ENCODE measurements around the gene PDE9A.

PDE9A gene

GRCh38 chr21:42688226-42688840, 34.9 kb downstream of the PDE9A start:
- DNase-seq (ENCODE audit: low spot score) = no peak

GRCh38 chr21:42688841-42689371, 35.5 kb downstream of the PDE9A start:
- no peak for DNase-seq (ENCODE audit: low spot score)

DNA sequence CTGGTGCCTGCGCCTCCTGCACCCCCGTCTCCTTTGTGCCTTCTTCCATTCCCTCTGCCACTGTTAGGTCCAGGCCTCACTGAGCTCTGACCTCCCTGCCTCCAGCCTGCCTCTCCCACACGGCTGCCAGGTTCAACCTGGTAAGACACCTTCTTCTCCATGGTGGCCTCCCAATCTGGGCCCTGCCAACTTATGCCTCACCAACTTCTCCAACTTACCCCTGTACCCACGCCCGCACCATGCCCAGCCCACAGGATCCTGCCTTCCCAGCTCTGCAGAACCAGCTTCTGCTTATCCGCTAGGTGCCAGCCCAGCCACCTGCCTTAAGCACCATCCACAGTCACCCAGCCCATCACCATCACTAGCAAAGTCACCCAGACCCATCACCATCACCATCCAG, 37.2 kb downstream of the PDE9A start:
- DNase-seq (ENCODE audit: low spot score) = no peak

DNA sequence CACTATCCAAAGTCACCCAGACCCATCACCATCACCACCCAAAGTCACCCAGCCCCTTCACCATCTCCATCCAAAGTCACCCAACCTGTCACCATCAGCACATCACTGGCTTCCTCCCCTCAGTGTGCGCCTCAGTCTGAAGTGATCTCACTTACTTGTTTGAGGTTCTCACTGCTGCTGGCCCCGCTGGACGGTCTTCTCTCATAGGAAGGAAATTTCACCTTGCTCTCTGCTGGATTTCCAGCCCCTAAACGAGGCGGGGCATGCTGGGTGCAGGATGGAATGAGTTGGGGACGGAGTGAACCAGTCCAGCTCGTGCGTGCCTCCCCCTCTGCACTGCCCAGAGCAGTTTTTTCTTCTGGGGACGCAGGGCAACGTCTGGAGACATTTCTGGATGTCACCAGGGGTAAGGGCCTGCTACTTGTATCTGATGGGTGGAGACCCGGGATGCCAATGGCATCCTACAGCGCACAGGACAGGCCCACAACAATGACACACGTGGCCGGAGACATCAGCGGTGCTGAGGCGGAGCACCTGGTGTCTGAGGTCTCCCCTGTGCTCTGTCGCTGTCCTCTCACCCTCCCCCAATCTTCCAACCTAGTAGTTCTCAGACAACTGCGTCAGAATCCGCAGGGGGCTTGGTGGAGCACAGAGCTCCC, 38.6 kb downstream of the PDE9A start:
- no peak for DNase-seq (ENCODE audit: low spot score)

DNA sequence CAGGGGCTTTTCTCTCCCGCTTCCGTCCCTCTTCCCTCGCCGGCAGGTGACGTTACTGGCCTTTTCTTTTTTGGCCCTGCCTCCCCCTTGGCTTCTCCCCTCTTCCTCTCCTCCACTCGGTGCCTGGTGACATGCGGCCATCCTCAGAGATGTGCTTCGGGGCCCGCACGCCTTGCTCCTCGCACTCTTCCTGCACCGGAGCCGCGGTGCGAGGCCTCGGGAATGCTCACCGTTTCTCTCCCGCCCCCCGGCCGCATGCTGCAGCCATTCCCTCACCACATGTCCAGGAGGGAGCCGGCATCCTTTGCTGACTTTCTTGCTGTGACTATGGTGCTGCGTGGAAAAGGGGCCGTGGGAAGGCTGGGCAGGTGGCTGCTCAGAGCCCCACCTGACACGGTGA, 39.3 kb downstream of the PDE9A start:
- DNase-seq (ENCODE audit: low spot score) = no peak

DNA sequence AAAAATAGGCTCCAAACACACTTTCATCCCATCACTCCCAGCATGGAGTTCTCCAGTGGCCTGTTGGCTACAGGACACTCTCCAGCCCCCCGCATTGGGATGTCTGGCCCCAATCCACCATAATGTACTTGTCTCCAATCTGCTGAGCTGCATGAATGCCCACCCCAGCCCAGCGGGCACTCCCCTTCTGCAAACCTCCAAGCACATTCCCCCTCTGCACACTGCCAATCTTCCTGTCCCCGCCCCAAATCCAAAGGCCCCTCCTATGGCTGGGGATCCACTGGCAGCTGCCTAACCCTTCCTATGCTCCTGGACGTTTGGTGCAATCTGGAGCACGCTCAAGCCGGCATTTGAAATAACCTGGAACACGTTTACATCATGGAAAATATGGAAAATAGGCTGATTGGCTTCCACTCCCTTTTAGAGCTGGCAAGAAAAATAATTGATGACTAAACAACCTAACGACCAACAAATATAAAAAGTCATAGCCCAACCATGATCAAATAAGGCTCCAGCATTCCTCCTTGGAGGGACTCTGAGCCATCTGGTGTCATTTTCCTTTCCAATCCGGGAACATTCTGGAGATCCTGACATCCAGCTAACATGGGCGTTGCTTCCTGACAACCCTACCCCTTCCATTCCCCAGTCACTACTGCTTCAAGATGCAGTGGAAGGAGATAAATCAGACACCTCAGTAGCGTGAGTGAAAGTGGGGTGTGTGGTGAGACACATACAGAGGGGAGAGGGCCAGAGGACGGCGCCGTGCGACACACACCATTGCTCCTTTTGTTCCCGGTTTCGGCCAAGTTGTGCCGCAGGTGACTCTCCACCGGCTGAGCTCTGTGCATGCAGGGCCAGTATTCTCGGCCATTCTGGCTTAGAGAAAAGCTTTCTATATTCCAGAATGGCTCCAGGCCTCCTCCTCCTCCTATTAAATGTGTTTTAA, 41.6 kb downstream of the PDE9A start:
- DNase-seq (ENCODE audit: low spot score) = no peak

DNA sequence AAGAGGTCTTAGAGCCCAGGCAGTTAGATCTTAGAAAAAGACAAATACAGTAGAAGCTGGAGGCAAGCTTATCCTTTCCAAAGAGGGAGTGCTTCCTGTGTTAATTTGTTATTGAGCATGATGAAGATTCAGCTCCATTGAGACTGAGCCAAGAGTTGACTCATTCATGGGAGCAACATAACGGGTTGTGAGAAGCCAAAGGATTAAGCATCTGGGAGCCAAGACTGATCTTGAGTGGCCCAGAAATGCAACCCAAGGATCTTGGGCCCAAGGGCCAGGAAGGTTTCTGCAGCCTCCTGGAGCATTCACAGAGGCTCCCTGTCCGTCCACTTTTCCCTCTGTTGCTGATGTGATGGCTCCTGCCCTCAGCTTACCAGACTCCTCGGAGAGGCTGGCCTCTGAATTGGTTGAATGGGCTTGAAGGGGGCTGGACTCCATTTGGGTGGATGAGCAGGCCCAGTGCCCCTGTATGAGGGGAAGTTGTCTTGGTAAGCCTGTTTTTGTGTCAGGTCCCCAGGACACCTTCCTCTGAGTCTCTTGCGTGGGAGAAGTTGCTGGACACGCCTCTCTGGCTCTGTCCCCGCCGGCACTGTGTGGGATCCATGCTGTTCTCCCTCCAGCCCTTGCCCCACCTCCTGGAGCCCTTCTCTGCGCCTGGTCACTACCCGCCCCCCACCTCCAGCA, 42.4 kb downstream of the PDE9A start:
- DNase-seq (ENCODE audit: low spot score) = no peak

DNA sequence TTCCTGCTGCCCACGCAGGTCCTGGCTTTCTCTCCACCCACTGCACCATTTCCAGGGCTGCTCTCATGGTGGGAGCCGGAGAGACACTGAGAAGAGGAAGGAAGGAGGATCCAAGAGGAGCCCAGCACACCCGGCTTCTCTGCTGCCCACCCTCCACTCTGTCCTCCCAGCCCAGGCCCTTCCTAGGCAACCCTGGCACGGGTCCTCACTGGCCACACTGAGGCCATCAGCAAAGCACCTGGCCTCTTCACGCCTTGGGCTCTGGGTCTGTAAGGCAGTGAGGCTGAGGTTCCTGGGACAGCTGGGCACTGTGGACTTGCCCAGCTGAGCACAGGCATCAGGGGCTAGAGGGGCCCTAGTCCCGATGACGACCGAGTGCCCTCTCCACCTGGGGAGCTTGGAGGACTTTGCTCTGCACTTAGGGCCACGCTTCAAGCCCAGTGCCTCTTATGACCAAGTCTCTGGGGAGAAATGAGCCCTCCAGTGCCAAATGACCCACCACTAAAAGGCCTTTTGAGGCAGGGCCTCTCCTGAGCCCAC, 43.1 kb downstream of the PDE9A start:
- no peak for DNase-seq (ENCODE audit: low spot score)

- DNase-seq (ENCODE audit: low spot score) = no peak
Measured at GRCh38 chr21:42698733-42699132, 45.3 kb downstream of the PDE9A start.

DNA sequence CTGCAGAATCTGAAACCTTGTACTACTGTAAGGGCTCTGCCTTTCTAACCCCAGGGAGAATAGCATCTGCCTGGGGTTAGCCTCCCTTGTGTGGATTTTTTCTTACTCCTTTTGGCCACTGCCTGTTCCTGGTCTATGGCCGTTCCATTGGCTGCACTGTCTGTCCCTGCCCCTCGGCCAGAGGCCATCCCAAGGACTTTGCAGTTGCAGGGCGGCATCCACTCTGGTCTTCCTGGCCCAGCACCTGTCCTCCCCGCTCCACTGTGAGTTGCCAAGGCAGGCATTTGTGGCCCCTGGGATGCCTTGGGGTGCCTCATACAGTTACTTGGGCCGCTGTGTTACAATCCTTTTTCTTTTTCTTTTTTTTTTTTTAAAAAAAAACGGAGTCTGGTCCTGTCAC, 45.8 kb downstream of the PDE9A start:
- DNase-seq (ENCODE audit: low spot score) = no peak

DNA sequence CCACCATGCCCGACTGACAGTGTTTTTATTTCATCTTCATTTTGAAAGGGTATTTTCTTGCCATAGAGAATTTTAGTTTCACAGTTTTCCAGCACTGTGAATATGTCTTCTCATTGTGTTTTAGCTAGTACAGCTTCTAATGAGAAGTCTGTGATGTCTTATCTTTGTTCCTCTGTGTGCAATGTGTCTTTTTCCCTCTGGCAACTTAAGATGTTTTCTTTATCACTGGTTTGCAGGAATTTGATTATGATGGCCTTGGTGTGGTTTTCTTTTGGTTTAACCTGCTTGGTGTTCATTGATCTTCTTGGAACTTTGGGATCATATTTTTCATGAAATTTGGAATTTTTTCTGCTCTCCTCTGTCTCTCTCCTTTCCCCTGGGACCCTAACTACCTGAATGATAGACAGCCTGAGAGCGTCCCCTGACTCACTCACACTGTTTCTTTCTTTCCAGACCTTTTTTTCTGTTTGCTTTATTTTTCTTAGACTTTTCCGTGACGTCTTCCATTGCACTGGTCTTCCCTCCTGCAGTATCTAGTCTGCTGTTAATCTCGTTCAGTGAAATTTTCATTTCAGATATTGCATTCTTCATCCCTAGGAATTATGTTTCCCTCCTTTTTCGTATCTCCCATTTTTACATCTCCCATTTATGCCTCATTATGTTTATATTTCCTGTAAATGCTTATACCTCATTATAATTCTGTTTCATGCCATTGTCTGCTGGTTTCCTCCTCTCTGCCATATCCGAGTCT, 48.5 kb downstream of the PDE9A start:
- DNase-seq (ENCODE audit: low spot score) = no peak

DNA sequence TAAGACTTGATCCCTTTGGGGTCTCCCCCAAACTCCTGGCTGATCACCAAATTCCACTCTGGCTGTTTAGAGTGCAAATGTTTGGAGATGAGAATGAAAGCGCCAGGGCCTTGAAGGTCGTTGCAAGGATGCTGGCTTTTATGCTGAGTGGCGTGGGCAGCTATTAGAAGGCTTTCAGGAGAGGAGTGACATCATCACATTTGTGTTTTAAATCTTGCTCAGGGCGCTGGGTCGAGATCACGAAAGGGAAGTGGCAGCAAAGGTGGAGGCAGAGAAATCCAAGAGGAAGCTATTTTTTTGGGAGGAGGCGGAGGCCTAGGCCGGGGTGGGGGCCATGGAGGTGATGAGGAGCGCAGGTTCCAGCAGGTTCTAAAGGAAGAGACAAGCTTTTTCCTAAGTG, 49.3 kb downstream of the PDE9A start:
- no peak for DNase-seq (ENCODE audit: low spot score)

DNA sequence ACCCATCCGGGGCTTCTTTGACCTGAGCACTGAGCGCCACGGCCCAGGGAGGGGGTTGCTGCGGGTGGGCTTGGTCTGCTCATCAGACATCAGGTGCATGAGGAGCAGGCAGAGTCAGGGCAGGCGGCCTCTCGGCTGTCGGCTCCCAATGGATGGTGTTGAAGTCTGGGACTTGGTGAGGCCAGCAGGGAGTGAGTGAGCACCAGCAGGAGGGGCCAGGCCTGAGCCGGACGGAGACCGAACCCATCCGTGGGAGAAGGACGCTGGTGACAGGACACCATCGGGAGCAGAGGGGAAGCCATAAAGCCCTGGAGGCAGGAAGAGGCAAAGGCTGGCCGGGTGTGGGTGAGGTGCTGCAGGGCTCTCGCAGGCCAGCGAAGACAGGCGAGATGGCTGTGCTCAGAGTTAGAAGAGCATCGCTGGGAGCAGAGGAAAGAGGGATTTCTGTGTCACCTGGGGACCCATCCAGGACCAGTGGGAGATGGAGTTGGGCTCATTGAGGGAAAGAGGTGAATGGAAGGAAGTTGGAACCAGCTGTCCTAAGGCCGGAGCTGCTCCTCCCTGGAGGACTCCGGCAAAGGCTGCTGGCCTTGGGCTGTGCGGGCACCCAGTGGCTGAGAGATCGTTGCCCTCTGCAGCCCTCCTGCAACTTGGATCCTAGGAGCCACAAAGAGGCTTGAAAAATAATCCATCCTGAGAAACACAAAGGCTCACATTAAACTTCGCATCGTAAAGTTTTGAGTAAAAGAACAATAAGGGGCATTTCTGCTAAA, 49.9 kb downstream of the PDE9A start:
- no peak for DNase-seq (ENCODE audit: low spot score)

GRCh38 chr21:42703965-42704364, 50.5 kb downstream of the PDE9A start:
- no peak for DNase-seq (ENCODE audit: low spot score)

- DNase-seq (ENCODE audit: low spot score) = no peak
Measured at GRCh38 chr21:42704861-42705260, 51.4 kb downstream of the PDE9A start.

DNA sequence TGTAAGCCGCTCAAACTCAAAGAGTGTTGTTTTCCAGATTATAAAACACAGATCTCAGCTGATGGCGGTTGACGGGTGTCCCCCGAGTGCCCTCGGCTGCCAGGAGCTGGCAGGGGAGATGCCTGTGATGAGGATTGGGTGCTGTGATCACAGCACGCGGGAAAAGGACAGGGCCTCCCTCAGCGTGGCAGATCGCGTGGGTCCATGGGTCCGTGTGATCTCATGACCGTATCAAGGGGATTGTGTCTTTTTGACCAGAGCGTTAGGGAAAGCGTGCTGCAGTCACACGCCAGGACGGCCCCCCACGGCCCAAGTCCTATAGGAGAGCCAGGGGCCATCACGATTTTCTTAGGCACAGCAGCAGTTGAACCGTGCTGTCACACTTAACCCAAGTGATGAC, 51.9 kb downstream of the PDE9A start:
- DNase-seq (ENCODE audit: low spot score) = no peak

GRCh38 chr21:42705746-42706374, 52.4 kb downstream of the PDE9A start:
- no peak for DNase-seq (ENCODE audit: low spot score)

GRCh38 chr21:42706765-42707164, 53.3 kb downstream of the PDE9A start:
- no peak for DNase-seq (ENCODE audit: low spot score)

- DNase-seq (ENCODE audit: low spot score) = no peak
Measured at GRCh38 chr21:42707207-42707830, 53.9 kb downstream of the PDE9A start.
